Lower leg skin (tissue), 3 donors: ENCODE measurements around the gene MX1.

Experiments used
- POLR2A ChIP-seq, 2 donors: fragments of 450-650 bp; IDR thresholded peaks; one replicate each; pipeline ENCODE4 v1.6.1; 2016 to 2017; ENCODE audit warnings: antibody characterized with exemption in 2 of 2, mild to moderate bottlenecking in 1 of 2, moderate library complexity in 1 of 2
- TF ChIP-seq, protein P1 (sequence below), 3 donors: fragments of 450-650 bp; IDR thresholded peaks; one replicate each; pipeline ENCODE4 v1.5.1; 2016; ENCODE audit warnings: antibody characterized with exemption in 3 of 3, mild to moderate bottlenecking in 3 of 3, moderate library complexity in 2 of 3

DNA sequence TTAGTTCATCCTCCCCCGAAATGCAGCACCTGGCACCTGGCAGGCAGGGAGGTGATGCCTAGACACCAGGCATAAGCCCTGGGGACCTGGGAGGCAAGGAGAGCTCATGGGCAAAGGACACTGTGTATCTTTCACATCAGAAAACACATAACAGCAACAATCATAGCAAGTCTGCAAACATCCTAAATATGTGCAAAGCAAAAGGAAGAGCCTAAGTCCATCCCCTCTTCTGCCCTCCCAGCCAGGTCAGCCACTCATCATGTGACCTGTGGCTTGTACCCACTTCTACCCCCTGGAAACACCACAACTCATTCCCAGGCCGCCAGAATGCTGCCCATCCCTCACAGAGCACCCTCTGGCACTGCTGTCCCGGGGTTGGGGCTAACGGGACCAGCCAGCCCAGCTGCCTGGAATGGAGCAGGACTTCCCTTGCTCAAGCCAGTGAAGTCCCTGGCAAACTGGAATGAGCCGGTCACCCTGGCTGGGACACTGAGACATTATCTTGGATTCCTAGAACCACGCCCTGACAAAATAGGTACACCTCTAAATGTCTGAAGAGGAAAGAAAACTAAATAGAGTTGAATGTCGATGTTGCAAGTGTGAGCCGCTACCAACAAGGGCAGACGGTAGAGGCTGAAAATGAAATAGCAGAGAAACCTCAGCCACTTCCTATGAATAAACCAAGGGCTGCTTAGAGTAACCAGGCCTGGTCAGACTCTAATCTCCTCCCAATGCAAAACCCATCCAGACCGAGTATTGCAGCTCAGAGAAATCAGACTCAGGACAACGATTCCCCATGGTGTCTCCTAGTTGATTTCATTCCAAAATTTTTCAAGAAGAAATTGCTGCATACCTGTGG, 52.5 kb downstream of the MX1 start:
- TF ChIP-seq, protein P1, sequence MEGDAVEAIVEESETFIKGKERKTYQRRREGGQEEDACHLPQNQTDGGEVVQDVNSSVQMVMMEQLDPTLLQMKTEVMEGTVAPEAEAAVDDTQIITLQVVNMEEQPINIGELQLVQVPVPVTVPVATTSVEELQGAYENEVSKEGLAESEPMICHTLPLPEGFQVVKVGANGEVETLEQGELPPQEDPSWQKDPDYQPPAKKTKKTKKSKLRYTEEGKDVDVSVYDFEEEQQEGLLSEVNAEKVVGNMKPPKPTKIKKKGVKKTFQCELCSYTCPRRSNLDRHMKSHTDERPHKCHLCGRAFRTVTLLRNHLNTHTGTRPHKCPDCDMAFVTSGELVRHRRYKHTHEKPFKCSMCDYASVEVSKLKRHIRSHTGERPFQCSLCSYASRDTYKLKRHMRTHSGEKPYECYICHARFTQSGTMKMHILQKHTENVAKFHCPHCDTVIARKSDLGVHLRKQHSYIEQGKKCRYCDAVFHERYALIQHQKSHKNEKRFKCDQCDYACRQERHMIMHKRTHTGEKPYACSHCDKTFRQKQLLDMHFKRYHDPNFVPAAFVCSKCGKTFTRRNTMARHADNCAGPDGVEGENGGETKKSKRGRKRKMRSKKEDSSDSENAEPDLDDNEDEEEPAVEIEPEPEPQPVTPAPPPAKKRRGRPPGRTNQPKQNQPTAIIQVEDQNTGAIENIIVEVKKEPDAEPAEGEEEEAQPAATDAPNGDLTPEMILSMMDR (IDR thresholded peaks at IDR 0.05) = no peak
- no peak for TF ChIP-seq POLR2A (IDR thresholded peaks at IDR 0.05)
